ELF-1 (cell line): ENCODE measurements around the gene B9D2.
A peak's percentile ranks its signal among the peaks of the same experiment; 100 is the strongest.
"Not testable (repeated sequence)": the region's sequence is repeated elsewhere in the genome, so short reads cannot be mapped to it uniquely, and the experiment has no call there.

Experiments used
- DNase-seq: peaks from one replicate; pipeline ENCODE4 v3.0.0-alpha.2; 2016; ENCODE audit warnings: low read depth, low spot score

Gene B9D2

DNA sequence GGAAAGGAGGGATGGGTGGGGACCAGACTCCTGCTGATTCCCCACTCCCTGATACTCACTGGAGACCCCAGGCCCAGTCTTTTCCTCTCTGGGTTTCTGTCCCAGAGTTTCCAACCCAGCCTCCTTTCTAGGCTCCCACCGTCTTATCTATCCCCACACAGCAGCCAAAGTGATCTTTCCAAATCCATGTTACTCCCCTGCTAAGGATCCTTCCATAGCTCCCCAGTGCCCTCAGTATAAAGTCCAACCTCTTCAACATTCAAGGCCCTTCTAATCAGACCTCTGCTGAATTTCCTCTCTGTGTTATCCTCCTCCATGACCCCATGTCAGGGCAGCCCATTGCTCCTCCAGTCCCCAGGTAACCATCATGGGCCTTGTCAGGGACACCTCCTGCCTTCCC is 8.9 kb downstream of the B9D2 start:
- no peak for DNase-seq

DNA sequence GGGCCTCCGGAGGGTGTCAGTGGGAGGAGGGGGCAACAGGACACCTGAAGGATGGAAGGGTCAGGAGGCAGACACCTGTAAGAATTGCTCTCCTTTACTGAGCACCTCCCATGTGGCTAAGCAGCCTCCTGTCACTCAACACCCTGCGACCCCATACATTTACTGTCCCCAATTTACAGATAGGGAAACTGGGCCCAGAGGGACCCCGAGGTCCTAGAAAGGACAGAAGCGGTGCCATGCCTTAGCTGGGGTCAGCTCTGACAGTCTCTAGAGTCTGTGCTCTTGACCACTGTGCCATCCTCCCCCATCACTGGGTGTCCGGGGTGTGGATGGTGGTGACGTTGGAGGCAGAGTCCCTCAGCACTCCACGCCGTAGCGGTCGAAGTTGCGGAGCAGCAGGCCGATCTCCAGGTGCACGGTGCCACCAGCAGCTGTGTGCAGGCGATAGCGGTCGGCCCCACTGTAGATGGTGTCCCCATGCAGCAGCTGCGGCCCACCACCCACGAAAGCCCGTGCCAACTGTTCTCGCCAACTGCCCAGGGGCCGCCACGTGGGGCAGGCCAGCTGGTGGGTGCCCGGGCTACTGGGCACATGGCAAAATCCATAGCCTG is 9.5 kb downstream of the B9D2 start:
- no peak for DNase-seq

DNA sequence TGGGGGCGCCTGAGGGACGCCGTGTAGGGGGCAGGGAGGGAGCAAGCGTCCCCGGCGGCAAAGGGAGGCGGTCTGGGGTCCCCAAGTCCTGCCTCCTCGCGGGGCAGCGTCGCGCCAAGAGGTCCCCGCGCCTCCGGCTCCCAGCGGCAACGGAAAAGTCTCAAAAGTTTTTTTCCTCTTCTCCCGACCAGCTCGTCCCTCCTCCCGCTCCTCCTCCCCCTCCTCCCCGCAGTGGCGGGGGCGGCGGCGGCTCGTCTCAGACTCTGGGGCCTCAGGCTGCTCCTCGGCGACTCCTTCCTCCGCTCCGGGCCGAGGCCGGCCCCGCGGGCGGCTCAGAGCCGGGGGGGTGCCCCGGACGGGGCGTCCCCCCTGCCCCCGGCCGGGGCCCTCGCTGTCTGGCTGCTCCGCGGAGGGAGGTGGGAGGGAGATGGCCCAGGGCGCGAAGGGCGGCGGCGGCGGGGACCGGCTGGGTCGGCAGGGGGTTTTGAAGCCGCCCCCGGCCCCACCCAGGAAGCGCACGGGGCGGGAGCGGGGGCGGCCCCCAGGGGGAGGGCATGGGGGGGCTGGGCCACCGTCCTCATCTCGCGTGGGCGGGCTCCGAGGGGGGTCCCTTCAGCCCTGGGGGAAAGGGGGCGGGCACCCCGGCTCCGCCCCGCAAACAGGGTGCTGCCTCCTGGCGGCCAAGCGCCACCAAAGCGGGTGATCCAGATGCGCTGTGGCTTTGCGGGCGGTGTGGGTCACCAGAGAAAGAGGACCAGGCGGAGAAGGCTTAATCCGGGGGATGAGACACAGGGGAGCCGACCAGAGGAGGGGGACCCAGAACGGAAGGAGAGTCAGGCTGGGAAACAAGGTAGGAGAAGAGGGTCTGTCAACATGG is 10.2 kb downstream of the B9D2 start, which contains the start of gene TGFB1:
Gene TGFB1, minus strand, starts transcription at position 457 of the 877 bp plus-strand sequence. CDS start 878 bp downstream, outside the sequence.
- peak; percentile 80 for DNase-seq

DNA sequence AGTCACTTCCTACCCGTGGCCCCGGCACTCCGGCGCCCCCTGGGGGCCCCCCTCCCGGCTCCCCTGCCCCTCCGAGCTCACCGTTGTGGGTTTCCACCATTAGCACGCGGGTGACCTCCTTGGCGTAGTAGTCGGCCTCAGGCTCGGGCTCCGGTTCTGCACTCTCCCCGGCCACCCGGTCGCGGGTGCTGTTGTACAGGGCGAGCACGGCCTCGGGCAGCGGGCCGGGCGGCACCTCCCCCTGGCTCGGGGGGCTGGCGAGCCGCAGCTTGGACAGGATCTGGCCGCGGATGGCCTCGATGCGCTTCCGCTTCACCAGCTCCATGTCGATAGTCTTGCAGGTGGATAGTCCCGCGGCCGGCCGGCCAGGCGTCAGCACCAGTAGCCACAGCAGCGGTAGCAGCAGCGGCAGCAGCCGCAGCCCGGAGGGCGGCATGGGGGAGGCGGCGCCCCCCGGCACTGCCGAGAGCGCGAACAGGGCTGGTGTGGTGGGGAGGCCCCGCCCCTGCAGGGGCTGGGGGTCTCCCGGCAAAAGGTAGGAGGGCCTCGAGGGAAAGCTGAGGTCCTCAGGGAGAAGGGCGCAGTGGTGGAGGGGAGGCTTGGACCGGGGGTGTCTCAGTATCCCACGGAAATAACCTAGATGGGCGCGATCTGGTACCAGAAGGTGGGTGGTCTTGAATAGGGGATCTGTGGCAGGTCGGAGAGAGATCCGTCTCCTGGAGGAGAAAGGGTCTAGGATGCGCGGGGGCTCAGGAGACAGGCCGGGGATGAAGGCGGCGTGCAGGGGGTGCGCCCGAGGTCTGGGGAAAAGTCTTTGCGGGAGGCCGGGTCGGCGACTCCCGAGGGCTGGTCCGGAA is 11.1 kb downstream of the B9D2 start:
- DNase-seq = peak; percentile 65

DNA sequence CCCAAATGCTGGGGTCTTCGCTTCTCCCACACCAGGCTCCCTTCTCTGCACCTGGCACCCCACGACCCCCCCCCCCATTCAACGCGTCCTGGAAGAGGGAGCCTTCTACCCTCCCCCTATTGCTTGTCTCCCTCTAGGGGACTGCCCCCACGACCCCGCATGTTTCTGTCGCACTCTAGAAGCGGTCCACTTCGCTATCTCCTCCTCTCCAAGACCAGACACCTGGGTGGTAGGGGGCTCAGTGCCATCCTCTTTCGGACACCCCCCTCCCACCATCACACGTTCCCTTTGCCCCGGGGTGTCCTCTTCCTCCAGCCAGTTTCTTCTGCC is 11.7 kb downstream of the B9D2 start:
- no peak for DNase-seq

DNA sequence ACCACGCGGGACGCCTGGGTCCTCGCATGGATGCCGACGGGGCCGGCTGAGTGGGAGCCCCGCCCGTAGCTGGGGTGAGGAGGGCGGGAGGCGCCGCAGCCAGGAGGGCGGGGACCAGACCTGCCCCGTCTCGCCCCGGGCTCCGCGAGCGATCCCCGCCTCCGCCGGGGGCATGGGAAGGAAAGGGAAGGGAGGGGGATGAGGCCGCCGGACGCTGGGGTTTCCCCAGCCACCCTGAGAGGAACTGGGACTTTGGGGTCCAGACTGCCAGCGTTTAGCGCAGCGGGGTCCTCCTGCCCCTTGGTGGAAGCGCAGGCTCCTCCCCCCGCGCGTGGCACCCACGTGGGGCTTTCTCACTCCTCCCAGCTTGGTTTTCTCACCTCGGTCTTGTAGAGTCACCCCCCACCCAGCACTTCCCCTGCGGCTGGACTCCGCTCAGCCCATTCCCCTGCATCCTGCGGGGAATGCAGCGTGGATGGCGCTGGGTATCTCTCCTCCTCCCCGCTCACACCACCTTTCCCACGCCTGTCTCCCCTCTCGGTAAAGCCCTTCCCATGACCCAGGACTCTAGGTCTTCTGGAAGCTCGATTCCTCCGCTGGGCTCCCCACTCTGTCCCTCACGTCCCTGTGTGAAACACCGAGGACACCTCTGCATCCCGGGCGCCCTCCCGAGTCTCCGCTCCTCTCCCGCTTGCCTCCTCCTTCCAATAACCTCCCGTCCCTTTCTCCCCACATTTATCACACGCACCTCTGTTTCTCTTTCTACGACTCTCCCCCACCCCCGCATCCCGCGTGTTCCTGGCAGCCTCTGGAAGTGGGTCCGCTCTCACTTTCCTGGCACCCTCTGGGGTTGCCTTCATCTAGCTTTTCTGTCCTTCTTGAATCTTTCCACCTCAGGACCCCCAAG is 12.4 kb downstream of the B9D2 start:
- peak; percentile 47 for DNase-seq

DNA sequence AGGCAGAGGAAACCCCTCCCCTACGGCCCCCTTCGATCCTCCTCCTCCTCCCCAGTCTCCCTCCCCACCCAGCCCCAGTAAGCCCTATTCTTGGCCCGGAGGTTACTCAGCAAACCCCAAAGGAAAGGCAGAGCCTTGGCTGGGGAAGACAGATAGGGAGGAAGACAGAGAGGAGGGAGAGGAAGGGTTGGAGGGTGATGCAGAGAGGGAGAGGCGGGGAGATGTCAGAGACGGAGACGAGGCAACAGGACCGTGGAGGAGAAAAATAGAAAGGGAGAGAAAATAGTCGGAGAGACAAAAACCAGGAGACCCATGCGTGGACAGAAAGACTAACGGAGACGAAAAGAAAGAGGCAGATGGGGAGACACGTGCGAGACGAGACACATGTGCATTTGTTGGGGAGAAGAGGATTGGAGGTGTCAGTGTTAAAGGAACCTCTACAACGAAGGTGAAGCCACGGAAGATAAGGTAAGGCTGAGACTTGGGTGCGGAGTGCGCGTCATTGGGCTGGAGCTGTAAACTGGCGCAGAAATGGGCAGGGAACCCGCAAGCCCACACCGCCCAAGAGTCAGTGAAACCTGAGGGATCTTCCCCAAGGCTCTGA is 13.1 kb downstream of the B9D2 start:
- DNase-seq = no peak

DNA sequence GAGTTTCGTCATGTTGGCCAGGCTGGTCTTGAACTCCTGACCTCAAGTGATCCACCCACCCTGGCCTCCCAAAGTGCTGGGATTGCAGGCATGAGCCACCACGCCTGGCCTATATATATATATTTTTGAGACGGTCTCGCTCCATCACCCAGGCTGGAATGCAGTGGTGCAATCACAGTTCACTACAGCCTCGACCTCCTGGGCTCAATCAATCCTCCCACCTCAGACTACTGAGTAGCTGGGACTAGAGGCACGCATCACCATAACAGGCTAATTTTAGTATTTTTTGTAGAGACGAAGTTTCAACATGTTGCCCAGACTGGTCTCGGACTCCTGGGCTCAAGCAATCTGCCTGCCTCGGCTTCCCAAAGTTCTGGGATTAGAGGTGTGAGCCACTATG is 17.0 kb downstream of the B9D2 start:
- not testable (repeated sequence) for DNase-seq

DNA sequence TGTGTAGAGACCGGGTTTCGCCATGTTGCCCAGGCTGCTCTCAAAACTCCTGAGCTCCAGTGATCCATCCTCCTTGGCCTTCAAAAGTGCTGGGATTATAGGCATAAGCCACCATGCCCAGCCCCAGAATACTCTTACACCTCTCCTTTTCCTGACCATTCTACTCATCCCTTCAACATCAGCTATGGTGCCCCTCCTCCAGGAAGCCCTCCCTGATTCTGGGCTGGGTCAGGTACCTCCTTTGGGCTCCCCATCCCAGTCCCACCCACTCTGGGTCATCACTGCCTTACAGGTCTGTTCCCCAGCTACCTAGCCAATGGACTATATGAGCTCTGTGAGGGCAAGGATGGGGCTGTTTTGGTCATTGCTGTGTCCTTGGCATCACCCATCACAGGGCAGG is 19.8 kb downstream of the B9D2 start:
- no peak for DNase-seq

DNA sequence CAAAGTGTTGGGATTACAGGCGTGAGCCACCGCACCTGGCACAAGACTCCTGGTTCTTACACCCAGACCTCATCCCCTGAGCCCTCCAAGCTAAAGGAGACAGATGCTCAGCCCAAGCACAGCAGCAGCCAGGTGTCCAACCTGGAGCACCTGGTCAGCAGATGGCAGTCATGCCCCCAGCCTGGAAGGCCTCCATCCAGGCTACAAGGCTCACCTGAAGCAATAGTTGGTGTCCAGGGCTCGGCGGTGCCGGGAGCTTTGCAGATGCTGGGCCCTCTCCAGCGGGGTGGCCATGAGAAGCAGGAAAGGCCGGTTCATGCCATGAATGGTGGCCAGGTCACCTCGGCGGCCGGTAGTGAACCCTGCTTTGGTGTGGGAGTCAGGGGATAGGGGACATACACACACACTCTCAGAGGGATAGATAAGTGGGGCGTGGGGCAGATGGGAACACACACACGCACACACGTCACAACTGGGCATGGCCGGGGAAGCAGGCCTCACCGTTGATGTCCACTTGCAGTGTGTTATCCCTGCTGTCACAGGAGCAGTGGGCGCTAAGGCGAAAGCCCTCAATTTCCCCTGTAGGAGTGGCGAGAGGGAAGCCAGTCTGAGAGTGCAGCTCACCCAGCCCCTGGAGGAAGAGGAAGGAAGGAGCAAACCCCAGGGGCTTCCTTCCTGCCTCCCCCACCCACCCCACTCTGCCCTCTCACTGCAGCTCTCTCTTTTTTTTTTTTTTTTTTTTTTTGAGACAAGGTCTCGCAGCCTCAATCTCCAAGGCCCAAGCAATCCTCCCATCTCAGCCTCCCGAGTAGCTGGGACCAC is 22.1 kb downstream of the B9D2 start:
- no peak for DNase-seq

DNA sequence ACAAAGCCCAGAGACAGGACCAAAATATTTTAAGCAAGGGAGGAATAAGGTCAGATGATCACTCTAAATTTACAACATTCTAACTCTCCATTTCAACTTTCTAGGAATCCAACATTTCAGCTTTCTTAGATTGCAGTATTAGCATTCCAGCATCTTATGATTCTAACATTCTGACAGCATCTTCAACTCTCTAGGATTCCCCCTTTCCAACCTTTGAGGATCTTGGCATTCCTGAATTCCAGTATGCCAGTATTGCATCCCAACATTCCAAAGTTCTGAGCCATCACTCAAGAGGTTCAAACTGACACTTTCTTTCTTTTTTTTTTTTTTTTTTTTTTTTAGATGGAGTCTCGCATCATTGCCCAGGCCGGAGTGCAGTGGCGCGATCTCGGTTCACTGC is 24.0 kb downstream of the B9D2 start:
- no peak for DNase-seq

DNA sequence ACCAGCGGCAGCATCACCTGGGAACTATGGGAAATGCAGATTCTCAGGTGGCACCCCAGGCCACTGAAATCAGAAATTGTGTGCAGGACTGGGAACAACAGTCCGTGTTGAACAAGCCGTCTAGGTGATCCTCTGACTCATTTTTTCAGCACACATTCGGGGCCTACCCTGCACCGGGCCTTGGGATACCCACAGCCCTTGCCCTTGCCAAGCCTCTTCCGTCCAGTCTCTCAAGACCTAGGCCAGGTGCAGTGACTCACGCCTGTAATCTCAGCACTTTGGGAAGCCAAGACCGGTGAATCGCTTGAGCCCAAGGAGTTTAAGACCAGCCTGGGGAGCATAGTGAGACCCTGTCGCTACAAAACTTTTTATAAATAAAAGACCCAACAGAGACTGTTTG is 28.5 kb downstream of the B9D2 start:
- no peak for DNase-seq

DNA sequence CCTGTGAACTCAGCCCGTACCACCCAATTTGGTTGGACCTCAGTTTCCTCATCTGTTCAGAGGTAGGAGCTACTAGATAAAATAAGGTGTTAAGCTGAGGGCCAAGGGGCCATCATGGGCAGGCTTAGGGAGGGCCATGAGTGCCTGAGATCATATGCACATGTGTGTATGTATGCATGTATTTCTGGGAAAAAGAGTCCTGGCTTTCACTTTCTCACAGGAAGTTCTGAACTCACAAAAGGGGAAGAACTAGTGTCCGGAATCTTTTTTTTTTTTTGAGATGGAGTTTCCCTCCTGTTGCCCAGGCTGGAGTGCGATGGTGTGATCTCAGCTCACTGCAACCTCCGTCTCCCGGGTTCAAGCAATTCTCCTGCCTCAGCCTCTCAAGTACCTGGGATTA is 29.2 kb downstream of the B9D2 start:
- no peak for DNase-seq

DNA sequence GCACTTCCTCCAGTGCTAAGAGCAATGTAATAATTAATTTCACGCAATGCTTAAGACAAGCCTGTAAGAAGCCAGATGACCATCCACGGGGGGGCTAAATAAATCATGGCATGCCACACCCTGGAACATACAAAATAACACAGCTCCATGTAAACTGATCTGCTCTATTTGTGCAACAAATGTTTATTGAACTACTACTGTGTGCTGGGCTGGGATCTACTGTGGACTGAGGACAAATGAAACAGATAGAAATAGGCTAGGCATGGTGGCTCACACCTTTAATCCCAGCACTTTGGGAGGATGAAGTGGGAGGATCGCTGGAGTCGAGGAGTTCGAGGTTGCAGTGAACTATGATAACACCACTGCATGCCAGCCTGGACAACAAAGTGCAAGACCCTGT is 31.5 kb downstream of the B9D2 start:
- no peak for DNase-seq

DNA sequence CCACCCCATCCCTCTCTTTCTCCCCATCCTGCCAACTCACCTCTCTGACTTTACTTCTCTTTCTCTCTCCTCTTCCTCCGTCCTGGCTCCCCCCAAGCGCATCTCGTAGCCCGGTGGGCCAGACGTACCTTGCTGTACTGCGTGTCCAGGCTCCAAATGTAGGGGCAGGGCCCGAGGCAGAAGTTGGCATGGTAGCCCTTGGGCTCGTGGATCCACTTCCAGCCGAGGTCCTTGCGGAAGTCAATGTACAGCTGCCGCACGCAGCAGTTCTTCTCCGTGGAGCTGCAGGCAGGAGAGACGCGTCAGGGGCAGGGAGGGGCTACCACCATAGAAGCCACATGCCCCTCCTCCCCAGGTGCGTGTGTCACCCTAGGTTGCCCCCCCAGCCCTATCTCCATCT is 31.9 kb downstream of the B9D2 start:
- no peak for DNase-seq

DNA sequence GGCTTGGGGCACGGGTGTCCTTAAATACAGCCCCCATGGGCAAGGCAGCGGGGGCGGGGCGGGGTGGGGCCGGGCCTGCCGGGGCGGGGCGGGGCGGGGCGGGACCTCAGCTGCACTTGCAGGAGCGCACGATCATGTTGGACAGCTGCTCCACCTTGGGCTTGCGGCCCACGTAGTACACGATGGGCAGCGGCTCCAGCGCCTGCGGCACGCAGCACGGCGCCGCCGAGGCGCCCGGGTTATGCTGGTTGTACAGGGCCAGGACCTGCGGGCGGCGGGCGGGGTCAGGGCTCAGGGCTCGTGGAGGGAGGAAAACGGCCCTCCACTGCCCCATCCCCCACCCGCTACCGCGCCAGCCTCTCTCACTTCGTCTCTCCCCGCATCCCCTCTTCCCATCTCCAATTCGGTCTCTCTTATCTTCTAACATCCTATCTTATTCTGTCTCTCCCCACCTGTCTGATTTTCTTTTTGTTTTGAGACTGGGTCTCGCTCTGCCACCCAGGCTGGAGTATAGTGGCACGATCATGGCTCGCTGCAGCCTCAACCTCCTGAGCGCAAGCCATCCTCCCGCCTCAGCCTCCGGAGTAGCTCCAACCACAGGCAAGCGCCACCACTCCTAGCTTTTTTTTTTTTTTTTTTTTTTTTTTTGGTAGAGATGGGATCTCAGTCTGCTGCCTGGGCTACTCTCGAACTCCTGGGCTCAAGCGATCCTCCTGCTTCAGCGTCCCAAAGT is 32.8 kb downstream of the B9D2 start:
- DNase-seq = peak; percentile 51

DNA sequence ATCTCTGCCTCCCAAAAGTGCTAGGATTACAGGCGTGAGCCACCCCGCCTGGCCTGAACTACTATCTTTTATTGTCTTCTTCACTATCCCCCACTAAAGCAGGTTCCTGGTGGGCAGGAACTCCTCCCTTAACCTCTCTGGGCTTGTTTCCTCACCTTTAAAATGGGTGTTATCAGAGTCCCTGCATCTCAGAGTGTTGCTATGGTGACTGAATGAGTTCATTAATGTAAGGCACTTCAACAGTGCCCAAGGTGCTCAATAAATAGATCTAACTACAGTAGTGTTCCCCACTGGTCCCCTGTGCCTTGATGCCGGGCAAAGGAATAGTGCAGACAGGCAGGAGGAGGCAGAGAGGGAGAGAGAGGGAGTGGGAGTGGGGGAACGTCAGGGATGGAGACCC is 33.5 kb downstream of the B9D2 start:
- DNase-seq = no peak

DNA sequence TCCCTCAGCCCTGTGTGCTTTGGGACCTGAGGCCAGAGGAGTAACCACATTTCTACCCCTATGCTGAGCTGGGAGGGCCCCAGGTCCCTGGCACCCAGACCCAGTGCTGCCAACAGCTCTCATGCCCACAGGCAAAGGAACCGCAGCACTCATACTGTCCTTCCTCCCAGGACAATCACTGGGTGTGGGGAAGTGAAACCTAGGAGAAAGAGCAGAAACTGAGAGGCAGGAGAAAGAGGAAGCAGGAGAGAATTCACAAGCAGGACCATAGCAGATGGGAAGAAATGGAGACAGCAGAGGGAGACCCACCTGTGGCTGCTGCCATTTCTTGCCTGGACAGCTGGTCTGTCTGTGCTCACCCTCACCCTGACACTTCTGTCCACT is 35.1 kb downstream of the B9D2 start:
- DNase-seq = no peak

DNA sequence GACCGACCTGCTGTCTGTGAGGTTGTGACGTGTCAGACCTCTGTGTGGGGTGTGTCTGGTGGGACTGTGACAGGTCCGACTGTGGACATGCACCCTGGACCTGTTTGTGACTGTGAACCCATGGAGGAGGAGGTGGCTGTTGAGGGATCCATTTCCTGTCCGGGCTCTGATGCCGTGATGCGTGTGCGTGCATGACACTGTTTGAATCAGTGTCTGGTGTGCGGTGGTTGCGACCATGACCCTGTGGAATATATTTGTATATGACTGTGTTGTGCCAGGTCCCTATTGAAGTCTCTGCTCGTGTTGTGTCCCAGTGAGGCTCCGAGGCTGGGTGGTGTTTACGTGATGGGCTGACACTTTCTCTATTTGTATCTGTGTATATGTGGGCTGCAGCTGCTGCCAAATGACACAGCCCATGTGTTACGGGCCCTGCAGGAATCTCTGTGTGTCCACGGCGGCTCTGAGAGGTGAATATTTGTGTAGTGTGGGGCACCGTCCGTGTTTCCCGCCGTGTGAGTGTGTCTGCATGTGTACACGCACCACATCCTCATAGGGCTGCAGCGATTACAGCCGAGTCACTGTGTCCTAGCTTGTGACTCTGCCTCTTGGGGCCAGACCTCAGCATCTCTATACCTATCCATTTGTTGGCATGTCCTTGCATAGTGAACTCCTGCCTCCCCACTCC is 35.6 kb downstream of the B9D2 start:
- DNase-seq = no peak
